K562 (cell line): ENCODE data around the gene RGL2. TPM values are rescaled to one million over a fixed set of nuclear protein-coding genes. Genes with fewer than 3 reads are reported as not detected.

Experiments
- GABPB2 ChIP-seq: fragments of 250-450 bp; sonication (Bioruptor Pico); conservative IDR thresholded peaks from 2 replicates; pipeline ENCODE4 v1.5.1; 2021; ENCODE audit warnings: mild to moderate bottlenecking
- HMG20A ChIP-seq: fragments of 450-650 bp; formaldehyde crosslinking; conservative IDR thresholded peaks from 2 replicates; pipeline ENCODE4 v1.4.0; 2020; ENCODE audit warnings: mild to moderate bottlenecking, mixed read lengths
- IRF1 ChIP-seq: sonication (generic); formaldehyde crosslinking; IDR thresholded peaks from 2 replicates; pipeline ENCODE4 v1.8.0; 2022; ENCODE audit warnings: missing genetic modification reagents, mild to moderate bottlenecking, borderline replicate concordance
- RBFOX2 ChIP-seq: fragments of 200-400 bp; formaldehyde crosslinking; IDR thresholded peaks from 2 replicates; pipeline ENCODE4 v1.6.1; 2017; ENCODE audit warnings: low read depth, mild to moderate bottlenecking, low read length, moderate library complexity
- RERE ChIP-seq: sonication (generic); formaldehyde crosslinking; IDR thresholded peaks from 2 replicates; pipeline ENCODE4 v1.8.0; 2023; ENCODE audit warnings: missing genetic modification reagents, mild to moderate bottlenecking, borderline replicate concordance
- RFX7 ChIP-seq: fragments of 250-450 bp; sonication (Bioruptor Pico); IDR thresholded peaks from 2 replicates; pipeline ENCODE4 v1.5.1; 2021; ENCODE audit warnings: mild to moderate bottlenecking
- SNRNP70 ChIP-seq: fragments of 200-400 bp; formaldehyde crosslinking; optimal IDR thresholded peaks from 2 replicates; pipeline ENCODE3; 2017; ENCODE audit warnings: low read depth, low read length
- STAG1 ChIP-seq: sonication (generic); formaldehyde crosslinking; IDR thresholded peaks from 2 replicates; pipeline ENCODE4 v1.5.0; 2020; ENCODE audit warnings: missing genetic modification reagents, borderline replicate concordance
- TFAM ChIP-seq: fragments of 250-450 bp; sonication (Bioruptor Pico); conservative IDR thresholded peaks from 2 replicates; pipeline ENCODE4 v1.5.0; 2021; ENCODE audit warnings: mild to moderate bottlenecking, moderate library complexity
- TOE1 ChIP-seq, 2 experiments: fragments of 450-650 bp in 1 of 2; sonication (generic) in 1 of 2; formaldehyde crosslinking in 1 of 2; IDR thresholded peaks; 2 replicates each; pipeline versions ENCODE4 v1.7.1 to v1.8.0; 2016 to 2022; ENCODE audit warnings: borderline replicate concordance in 2 of 2, mild to moderate bottlenecking in 2 of 2, antibody characterized with exemption in 1 of 2, inconsistent platforms in 1 of 2, low read depth in 1 of 2, missing genetic modification reagents in 1 of 2, moderate library complexity in 1 of 2
- ZKSCAN1 ChIP-seq: fragments of 150-350 bp; IDR thresholded peaks from 2 replicates; pipeline ENCODE4 v1.6.1; 2016; ENCODE audit warnings: low read depth, low read length
- ZNF217 ChIP-seq: sonication (generic); formaldehyde crosslinking; IDR thresholded peaks from 2 replicates; pipeline ENCODE4 v1.8.0; 2022; ENCODE audit warnings: mild to moderate bottlenecking, missing genetic modification reagents
- polyA plus RNA-seq, 8 experiments: library from polyadenylated mRNA; depleted of rRNA in 4 of 8; stranded (reverse) in 5 of 8; unstranded in 3 of 8; fragments of >200 nt; fragmentation: Nextera tagmentation in 2 of 8; fragmentation: Illumina TruSeq in 1 of 8; extraction: Ambion mirVana in 2 of 8; extraction: Trizol in 1 of 8; gene quantifications; 2 replicates each; pipeline versions ENCODE4 v1.2.1 to v1.2.3, GENCODE V29; 2011 to 2014; ENCODE audit warnings: inconsistent platforms in 1 of 8, missing spikeins in 1 of 8
- total RNA-seq, 7 experiments: library from RNA; depleted of rRNA in 6 of 7; stranded (reverse); fragments of >200 nt in 6 of 7; fragmentation: Illumina TruSeq in 2 of 7; extraction: Trizol in 2 of 7; gene quantifications; 2 replicates each; pipeline versions ENCODE4 v1.2.1 to v1.2.3, GENCODE V29; 2011 to 2021; ENCODE audit warnings: low replicate concordance in 1 of 7
- TF ChIP-seq, protein P1 (sequence below): fragments of 450-650 bp; IDR thresholded peaks from 2 replicates; pipeline ENCODE4 v1.6.1; 2016; ENCODE audit warnings: missing biosample characterization, missing genetic modification characterization
- TF ChIP-seq, protein P2 (sequence below): fragments of 450-650 bp; formaldehyde crosslinking; IDR thresholded peaks from 2 replicates; pipeline ENCODE4 v1.4.0; 2020; ENCODE audit warnings: mild to moderate bottlenecking, mixed read lengths
- TF ChIP-seq, protein P3 (sequence below), 2 experiments: IDR thresholded peaks; 2 replicates each; pipeline ENCODE4 v1.6.1; 2012; ENCODE audit warnings: improper control_type of control experiment in 2 of 2, low read depth in 2 of 2, low read length in 2 of 2, borderline replicate concordance in 1 of 2

Gene RGL2
- total and polyA plus RNA-seq, 9 of the 15 experiments (the other 6 are each of a cell fraction or from before 2014, with no cell fraction given): 1.8 to 57.1 (median 19.5) TPM

DNA sequence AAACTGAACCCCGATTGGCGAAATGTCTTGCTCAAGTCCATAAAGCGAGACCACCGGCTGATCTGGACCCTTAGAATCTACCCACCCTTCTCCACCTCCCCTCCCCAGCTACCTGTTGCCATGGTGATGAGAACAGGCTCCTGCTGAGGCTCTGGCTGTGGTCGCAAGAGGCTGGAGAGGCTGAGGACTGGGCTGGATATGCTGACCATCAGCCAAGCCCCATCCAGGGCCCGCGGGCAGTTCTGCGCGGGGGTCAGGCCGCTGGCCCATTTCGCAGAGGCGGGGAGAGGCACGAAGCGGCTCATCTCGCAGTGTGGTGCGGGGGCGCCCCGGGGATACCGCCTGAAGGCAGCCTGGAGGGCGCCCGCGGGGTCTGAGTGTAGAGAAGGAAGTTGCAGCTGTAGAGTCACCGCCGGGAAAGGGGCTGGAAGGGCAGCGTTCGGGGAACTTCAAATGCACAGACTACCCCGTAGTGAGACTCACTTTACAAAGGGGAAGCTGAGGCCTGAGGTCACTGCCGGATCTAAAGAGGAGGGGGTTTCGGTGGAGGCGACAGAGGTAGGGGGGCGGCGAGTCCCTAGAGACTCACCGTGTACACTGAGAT, 14.5 kb upstream of the RGL2 start (continued):
- TF ChIP-seq RERE (CRISPR knock-in tag) (peak; percentile 31; the same call in 1 of the 2 replicates), STAG1 (CRISPR knock-in tag) (no peak), ZNF217 (CRISPR knock-in tag) (no peak), HMG20A (CRISPR knock-in tag) (no peak), IRF1 (no peak), RBFOX2 (peak; percentile 36), RFX7 (CRISPR knock-in tag) (no peak), SNRNP70 (no peak), GABPB2 (CRISPR knock-in tag) (no peak), ZKSCAN1 (no peak), TFAM (CRISPR knock-in tag) (no peak), TOE1 (IDR thresholded peaks at IDR 0.05; ENCODE audit: borderline replicate concordance) (peak; percentile 67; the same call in 1 of the 2 replicates), TOE1 (CRISPR knock-in tag; IDR thresholded peaks at IDR 0.05; ENCODE audit: borderline replicate concordance, low read depth) (no peak)
- TF ChIP-seq, protein P1, sequence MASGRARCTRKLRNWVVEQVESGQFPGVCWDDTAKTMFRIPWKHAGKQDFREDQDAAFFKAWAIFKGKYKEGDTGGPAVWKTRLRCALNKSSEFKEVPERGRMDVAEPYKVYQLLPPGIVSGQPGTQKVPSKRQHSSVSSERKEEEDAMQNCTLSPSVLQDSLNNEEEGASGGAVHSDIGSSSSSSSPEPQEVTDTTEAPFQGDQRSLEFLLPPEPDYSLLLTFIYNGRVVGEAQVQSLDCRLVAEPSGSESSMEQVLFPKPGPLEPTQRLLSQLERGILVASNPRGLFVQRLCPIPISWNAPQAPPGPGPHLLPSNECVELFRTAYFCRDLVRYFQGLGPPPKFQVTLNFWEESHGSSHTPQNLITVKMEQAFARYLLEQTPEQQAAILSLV (tag): no peak
- TF ChIP-seq, protein P2, sequence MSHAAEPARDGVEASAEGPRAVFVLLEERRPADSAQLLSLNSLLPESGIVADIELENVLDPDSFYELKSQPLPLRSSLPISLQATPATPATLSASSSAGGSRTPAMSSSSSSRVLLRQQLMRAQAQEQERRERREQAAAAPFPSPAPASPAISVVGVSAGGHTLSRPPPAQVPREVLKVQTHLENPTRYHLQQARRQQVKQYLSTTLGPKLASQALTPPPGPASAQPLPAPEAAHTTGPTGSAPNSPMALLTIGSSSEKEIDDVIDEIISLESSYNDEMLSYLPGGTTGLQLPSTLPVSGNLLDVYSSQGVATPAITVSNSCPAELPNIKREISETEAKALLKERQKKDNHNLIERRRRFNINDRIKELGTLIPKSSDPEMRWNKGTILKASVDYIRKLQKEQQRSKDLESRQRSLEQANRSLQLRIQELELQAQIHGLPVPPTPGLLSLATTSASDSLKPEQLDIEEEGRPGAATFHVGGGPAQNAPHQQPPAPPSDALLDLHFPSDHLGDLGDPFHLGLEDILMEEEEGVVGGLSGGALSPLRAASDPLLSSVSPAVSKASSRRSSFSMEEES (CRISPR knock-in tag): no peak
- TF ChIP-seq, protein P3, sequence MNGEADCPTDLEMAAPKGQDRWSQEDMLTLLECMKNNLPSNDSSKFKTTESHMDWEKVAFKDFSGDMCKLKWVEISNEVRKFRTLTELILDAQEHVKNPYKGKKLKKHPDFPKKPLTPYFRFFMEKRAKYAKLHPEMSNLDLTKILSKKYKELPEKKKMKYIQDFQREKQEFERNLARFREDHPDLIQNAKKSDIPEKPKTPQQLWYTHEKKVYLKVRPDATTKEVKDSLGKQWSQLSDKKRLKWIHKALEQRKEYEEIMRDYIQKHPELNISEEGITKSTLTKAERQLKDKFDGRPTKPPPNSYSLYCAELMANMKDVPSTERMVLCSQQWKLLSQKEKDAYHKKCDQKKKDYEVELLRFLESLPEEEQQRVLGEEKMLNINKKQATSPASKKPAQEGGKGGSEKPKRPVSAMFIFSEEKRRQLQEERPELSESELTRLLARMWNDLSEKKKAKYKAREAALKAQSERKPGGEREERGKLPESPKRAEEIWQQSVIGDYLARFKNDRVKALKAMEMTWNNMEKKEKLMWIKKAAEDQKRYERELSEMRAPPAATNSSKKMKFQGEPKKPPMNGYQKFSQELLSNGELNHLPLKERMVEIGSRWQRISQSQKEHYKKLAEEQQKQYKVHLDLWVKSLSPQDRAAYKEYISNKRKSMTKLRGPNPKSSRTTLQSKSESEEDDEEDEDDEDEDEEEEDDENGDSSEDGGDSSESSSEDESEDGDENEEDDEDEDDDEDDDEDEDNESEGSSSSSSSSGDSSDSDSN (IDR thresholded peaks at IDR 0.05; ENCODE audit: borderline replicate concordance in 1 of 2, low read depth in 2 of 2, low read length in 2 of 2): peak; percentile 8 to 56; a peak in 1 of 4 replicates
